Measurements from ENCODE around the gene FBXO24. TPM values are rescaled to one million over a fixed set of nuclear protein-coding genes. Genes with fewer than 3 reads are reported as not detected.

Gene FBXO24
- total RNA-seq, 1 donor = 0.43 TPM

DNA sequence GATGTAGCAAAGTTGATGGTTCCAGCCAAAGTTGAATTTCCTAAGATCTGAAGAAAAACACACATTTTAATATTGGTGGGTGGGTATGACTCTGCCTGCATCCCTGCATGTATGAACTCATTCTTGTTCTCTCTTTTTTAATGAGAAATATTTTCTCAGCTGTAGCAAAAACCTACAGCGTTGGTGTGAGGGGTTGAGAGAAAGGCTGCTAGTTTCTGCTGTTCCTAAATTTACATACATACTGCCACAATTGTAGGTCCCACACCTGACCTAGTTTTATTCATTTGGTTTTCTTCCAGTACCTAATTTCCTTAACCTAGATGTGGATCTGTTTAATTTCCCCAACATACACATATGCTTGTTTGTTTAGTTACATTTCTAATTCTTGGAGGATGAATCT is 42.5 kb upstream of the FBXO24 start:
- H3K4me3 ChIP-seq (ENCODE audit: low read depth, low read length) = no peak overlapping the region

GRCh38 chr7:100544386-100544785 is 41.7 kb upstream of the FBXO24 start:
- DNase-seq (ENCODE audit: low read depth) = no peak
- H3K4me3 ChIP-seq (ENCODE audit: low read depth, low read length) = no peak overlapping the region
- TF ChIP-seq CTCF (IDR thresholded peaks at IDR 0.05; ENCODE audit: insufficient read depth, low read depth, low read length) = no peak

More for the DNA sequence above, 42.5 kb upstream of the FBXO24 start:
- TF ChIP-seq CTCF (IDR thresholded peaks at IDR 0.05; ENCODE audit: insufficient read depth, low read depth, low read length) = no peak
- DNase-seq (ENCODE audit: low read depth) = no peak

GRCh38 chr7:100544967-100545359 is 41.2 kb upstream of the FBXO24 start:
- DNase-seq (ENCODE audit: low read depth) = peak; percentile 58

DNA sequence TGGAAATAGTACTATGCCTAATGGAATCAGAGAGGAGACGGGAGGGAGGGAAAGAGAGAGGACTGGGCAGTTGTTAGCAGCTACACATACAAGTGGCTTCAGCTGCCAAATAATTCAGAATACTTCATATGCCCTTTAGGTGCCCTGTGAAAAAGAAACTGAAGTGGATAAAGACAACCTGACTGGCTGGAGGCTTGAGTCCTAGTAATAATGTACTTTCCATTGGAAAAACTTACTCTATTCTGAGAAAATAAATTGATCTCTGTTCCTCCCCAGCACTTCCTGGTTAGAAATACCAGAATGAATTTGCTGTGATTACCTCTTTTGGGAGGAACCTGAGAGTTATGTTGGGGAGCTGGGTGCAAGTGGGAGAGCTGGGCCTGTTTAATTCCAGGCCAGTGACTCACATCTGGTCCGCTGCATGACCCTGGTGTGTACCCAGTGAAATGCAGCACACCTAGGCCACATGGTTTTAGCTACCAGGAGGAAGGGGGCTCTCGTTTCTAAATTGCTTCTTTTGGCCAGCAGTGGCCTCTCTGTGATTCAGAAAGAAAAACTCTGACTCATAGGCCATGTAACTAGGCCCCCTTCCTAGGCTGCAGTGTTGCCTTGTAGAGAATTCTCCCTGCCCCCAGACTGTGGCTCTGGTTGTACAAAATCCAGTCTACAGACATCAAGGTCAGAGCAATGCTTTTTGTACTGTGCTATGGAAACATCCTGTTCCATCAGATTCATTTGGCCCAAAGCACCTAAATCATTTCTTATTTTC is 40.6 kb upstream of the FBXO24 start:
- peak; percentile 86 for DNase-seq (ENCODE audit: low read depth)
- TF ChIP-seq CTCF (IDR thresholded peaks at IDR 0.05; ENCODE audit: insufficient read depth, low read depth, low read length) = peak; percentile 21
- no peak overlapping the region for H3K4me3 ChIP-seq (ENCODE audit: low read depth, low read length)

More at GRCh38 chr7:100544967-100545359, 41.2 kb upstream of the FBXO24 start:
- H3K4me3 ChIP-seq (ENCODE audit: low read depth, low read length) = no peak overlapping the region
- TF ChIP-seq CTCF (IDR thresholded peaks at IDR 0.05; ENCODE audit: insufficient read depth, low read depth, low read length) = no peak

DNA sequence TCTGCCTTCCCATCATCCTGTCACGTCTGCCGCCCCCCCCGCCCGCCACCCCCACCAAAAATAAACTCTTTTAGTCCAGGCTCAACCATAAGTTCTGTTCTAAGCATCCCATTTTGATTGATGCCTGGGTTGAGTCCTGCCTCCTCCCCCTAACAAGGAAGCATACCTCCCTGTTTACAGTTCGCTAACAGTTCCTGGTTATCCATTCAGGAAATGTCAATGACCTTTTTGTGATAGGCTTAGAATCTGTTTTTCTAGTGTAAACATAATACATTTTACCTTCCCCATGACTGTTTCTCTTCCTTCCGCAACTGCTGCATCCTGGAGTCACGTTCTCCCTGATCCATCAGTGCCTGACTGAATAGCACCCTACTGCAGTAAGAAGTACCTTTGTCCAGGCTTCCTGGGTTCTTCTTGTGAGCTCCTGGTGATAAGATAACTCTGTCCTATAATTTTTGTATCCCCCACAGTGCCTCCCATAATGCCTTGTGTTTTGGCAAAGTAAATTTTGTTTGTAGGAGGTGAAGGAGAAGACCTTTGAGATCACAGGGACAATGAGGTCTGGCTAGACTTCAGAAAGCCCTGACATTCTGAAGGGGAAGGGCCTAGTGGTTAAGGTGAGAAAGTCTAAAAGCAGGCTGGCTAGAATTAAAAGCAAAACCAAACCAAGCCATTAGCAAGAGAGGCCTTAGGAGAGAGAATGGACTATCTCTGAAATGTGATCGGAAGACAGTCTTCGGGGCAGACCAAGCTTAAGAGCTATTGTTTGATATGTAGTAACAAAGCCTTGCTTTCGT is 39.8 kb upstream of the FBXO24 start:
- peak; percentile 25 for DNase-seq (ENCODE audit: low read depth)
- H3K4me3 ChIP-seq (ENCODE audit: low read depth, low read length) = no peak overlapping the region
- TF ChIP-seq CTCF (IDR thresholded peaks at IDR 0.05; ENCODE audit: insufficient read depth, low read depth, low read length) = no peak

DNA sequence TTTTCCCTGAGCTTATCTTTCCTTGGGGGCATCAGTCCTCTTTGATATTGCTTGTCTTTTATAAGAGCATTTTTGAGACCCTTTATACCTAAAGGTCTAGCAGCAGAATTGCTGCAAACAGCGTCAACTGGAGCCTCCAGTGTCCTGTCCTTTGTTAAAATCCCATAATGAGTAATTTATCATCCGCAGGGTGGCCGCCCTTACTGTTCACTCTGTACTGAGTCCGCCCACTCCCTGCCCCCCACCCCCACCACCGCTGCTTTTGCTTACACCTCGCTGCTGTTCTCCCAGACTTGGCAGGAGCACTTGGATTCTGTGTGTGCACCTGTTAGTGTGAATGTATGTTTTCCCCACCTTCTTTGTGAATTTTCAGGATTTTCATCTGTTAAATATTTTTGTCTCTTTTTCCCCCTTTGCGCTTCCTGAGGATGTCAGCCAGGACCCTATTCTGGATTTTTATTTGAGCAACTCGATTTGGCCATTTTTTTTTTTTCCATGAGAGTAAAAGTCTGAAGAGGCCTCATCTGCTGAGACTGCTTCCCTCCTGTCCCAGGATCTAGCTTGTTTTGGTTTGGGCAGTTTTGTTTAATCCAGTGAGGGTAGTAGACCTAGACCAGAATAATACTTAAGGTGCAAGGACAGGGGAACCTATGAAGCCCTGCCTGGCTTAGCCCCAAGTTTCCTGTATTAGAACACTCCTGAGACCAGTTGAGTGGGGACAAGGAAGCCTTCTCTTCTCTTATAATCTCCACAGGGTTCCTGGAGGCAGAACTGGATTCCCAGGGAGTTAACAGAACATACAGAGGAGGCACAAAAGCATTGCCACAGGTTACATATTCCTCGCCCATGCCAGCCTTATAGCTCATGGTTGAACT is 39.0 kb upstream of the FBXO24 start:
- no peak for DNase-seq (ENCODE audit: low read depth)
- H3K4me3 ChIP-seq (ENCODE audit: low read depth, low read length) = no peak overlapping the region
- TF ChIP-seq CTCF (IDR thresholded peaks at IDR 0.05; ENCODE audit: insufficient read depth, low read depth, low read length) = no peak
